GM11168 (cell line): ENCODE results near the gene KRT73.

Experiments used
- in situ Hi-C: fragments of 300-500 bp; cut with MboI; formaldehyde crosslinking; loops from one replicate; pipeline ENCODE4 v1.12.0; 2022; ENCODE audit warnings: low sequenced_read_pairs; ENCODE audit not compliant: unreplicated experiment

The KRT73 gene

DNA sequence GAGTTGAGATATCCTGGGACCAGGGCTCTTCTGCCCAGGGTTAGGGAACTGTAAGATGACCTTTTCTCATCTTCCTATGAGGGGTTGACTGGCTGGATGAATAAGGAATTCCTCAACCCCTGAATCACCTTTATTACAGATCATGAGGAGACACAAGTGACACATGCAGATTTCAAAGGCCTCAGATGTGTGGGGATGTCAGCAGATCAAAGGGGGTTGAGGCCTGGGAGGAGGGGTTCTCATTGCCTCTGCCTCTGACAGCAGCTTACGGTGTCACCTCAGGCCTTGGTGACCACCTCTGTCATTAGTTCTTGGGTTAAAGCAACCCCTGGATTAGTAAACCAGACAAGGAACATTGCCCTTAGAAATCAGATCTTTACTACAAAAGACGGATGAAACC lies 15.0 kb downstream of the KRT73 start:
- in situ Hi-C loops = no loop called here

DNA sequence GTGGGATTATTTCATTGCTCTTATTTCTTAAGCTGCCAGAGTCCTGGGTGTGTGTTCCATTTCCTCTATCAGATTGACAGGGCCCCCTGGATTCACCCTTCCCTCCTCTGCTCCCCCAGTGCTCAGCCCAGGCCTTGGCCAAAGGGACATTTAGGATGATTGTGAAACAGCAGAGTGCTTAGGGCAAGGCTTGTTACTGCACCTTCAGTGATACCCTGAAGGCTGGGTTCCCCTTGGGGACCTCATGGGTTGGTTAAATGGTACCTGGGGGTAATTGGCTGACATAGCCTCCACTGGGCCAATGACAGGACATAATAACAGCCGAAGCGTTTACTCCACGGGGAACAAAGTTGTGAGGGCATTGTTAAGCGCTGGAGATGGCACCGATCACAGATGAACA lies 15.8 kb downstream of the KRT73 start:
- in situ Hi-C loops = no loop called here

DNA sequence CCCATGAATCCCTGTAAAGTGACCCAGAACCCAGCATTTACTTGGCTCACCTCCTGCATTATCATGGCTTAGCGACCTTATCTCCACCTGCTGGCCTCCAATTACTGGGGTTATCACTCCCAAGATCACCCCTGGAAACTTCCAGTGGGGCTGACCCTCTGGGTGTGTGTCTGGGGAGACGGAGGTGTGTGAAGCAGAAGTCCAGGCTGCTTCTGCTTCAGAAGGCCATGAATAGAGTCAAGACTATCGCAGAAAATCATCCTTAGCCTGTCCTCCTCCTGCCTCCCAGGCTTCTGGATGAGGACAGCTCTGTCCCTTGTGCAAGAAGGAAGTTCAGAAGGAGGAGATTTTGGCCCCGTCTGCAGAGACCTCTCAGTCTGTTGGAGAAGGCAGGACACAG lies 16.7 kb downstream of the KRT73 start:
- in situ Hi-C loops = no loop called here

DNA sequence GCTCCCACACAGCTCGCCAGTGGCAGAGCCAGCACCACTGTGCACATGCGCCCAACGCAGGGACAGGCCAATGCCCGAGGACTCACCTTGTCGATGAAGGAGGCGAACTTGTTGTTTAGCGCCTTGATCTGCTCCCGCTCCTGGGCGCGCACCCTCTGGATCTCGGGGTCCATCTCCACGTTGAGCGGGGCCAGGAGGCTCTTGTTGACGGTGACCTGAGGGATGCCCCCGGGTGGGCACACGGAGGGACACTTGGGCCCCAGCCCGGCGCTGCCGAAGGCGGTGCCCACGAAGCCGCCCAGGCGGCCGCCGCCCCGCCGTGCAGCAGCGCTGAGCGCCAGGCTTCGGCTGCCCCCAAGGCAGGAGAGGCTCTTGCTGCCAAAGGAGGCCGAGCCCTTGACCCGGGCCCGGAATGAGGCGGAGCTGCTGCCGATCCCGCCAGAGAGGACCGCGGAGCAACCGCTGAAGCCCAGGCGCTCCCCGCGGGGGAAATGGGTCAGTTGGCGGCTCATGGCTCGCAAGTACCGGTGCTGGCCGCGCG lies 17.3 kb downstream of the KRT73 start, which contains the start of gene KRT72:
Gene KRT72 (minus strand): TSS at position 523 of the 541 bp plus-strand sequence. CDS start 11 bp downstream, at position 512.
- in situ Hi-C loops = no loop called here

DNA sequence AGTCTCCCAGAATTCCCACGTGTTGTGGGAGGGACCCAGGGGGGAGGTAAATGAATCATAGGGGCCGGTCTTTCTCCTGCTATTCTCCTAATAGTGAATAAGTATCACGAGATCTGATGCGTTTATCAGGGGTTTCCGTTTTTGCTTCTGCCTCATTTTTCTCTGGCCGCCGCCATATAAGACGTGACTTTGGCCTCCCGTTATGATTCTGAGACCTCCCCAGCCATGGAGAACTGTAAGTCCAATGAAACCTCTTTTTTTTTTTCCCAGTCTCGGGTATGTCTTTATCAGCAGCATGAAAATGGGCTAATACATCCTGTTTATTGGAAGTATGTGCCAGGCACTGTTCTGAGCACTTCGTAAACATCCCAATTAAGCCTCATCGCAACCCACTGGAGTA lies 17.9 kb downstream of the KRT73 start:
- in situ Hi-C loops = no loop called here

DNA sequence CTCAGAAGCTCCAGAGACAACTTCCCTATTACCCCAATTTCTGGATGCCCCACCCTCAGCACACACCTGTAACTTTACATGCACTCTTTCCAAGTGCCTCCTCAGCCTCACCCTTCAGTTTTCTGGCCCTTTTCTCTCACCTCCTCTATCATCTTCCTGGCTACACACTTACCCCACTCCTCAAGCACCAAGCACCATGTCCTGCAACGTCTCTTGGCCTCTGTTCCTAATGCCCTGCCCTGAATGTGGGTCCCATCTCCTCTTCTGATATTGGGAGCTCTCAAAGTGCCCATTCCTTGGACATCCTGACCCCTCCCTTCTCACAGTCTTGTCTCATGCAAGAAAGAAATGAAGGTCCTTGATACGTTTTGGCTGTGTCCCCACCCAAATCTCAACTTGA lies 18.3 kb downstream of the KRT73 start:
- in situ Hi-C loops = no loop called here

DNA sequence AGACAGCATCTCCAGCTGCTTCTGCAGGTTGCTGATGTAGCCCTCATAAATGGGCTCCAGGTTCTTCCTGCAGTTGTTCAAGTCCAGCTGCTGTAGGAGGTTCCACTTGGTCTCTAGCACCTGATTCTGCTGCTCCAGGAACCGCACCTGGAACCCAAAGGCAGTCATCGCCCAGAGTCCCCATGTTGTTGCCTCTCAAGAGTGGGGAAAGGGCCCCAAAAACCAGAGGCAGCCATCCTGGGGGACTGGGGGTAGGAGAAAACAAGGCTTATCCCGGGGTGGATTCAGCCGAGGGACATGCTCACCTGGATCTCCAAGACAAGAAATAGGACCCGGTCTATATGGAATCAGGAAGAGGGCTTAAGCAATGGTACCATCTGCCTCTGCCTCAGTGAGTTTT lies 19.4 kb downstream of the KRT73 start:
- in situ Hi-C loops = loop anchor here (25.0 kb wide), 1 partner anchor 388 kb away; no protein-coding TSS in a partner anchor

DNA sequence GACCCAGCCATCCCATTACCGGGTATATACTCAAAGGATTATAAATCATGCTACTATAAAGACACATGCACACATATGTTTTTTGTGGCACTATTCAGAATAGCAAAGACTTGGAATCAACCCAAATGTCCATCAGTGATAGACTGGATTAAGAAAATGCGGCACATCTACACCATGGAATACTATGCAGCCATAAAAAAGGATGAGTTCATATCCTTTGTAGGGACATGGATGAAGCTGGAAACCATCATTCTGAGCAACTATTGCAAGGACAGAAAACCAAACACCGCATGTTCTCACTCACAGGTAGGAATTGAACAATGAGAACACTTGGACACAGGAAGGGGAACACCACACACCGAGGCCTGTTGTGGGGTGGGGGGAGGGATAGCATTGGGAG lies 24.1 kb downstream of the KRT73 start:
- in situ Hi-C loops = loop anchor here (25.0 kb wide), 1 partner anchor 393 kb away; no protein-coding TSS in a partner anchor

DNA sequence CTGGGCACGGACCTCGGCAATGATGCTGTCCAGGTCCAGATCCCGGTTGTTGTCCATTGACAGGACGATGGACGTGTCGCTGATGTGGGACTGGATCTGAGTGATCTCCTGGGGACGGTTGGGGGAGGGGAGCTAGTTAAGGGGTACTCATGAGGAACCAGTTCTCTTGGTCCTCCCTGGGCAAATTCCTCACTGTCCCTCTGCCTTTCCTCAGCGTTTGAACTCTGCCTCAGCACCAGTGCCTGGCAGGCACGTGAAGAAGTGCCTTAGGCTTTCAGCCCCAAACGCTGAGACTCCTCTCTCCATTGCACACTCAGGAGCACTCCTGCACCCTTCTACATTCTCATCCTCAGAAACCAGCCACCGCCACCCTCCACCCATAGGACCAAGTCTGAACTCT lies 26.8 kb downstream of the KRT73 start:
- in situ Hi-C loops = loop anchor here (25.0 kb wide), 1 partner anchor 396 kb away; no protein-coding TSS in a partner anchor

DNA sequence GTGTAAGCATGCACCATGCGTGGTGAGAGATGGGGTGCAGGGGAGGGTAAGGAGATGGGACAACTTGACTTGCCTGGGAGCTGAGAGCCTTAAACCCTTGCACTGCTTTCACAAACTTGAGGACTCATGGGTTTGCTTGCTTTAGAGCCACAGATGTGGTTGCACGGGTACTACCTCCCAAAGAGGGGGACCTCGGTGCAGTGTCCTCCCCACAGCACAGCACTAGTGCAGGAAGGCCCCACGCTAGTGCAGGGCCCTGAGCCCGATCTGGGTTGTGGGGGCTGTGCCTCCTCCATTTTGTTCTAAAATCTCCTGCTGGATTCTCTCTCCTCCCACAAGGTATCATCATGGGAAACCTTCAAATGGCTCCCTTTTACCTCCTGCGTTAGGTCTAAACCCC lies 28.3 kb downstream of the KRT73 start:
- in situ Hi-C loops = loop anchor here (25.0 kb wide), 1 partner anchor 397 kb away; no protein-coding TSS in a partner anchor

DNA sequence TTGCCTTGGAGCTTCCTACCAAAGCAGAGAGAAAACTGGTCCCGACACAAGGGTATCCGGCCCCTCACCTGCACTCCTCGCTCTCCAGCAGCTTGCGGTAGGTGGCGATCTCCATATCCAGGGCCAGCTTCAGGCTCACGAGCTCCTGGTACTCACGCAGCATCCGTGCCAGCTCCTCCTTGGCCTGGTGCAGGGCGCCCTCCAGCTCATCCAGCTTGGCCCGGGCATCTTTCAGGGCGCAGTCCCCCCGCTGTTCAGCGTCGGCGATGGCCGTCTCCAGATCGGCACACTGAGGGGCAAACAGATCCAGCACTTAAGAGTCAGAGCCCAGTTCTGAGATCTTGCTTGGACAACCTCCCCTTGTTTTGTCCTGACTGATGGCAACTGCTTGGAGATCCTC lies 30.8 kb downstream of the KRT73 start:
- in situ Hi-C loops = loop anchor here (10.0 to 25.0 kb wide), 2 partner anchors 297 to 400 kb away; no protein-coding TSS in a partner anchor

DNA sequence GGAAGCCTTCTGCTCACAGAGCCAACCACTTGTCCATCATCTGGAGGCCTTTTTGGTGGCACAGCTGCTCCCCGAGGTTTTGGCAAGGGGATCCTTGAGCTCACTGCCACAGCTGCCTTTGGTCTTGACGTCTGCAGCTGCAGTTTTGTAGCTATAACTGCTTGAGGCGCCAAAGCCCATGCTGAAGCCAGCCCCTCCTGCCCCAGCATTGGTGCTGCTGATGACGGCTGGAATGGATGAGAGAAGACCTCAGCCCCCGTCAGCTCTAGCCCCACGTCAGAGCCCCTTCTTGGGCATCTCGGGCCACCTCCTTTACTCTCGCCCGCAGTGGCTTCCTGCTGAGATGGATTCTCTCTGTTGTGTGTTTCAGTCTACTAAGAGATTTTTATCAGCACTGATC lies 32.4 kb downstream of the KRT73 start:
- in situ Hi-C loops = loop anchor here (10.0 to 25.0 kb wide), 2 partner anchors 299 to 401 kb away; no protein-coding TSS in a partner anchor

DNA sequence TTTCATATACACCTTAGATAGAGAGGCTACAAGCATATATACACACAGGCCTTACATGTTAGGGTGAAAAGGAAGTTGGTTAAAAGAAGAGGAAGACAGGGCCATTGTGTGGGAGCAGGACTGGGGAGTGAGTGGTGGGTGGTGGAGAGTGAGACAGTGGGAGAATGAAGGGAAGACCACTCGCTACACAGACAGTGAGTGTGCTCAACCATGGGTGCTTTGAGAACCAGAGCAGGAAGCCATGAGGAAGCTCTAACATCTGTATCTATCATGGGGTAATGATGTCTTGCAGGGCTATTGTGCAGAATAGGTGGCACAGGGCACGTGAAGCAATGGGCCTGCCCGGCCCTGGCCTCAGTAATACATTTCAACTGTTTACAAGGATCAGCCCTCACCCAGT lies 33.3 kb downstream of the KRT73 start:
- in situ Hi-C loops = loop anchor here (10.0 to 25.0 kb wide), 2 partner anchors 300 to 402 kb away; no protein-coding TSS in a partner anchor

DNA sequence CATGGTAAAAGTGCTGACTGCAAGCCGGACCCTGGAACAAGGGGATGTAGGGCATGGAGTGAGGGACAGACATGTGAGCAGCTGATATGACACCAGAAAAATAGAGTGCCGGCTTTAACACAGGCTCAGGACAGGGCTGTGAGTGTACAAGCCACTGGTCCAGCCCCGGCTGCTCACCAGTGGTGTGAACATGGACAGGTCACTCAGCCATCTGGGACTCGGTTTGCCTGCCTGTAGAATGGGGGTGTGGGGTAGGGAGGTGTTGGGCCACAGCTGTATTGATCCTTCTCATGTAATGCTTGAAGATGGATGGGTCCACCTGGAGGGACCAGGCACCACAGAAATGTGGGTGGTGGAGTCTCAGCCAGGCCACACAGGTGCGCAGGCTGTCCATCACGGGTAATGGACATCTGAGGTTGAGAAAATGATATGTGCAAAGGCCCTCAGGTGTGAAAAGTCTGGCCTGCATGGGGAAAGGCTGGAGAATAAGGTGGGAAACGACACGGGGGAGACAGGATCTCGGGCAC lies 34.1 kb downstream of the KRT73 start:
- in situ Hi-C loops = loop anchor here (10.0 to 25.0 kb wide), 2 partner anchors 301 to 403 kb away; no protein-coding TSS in a partner anchor

DNA sequence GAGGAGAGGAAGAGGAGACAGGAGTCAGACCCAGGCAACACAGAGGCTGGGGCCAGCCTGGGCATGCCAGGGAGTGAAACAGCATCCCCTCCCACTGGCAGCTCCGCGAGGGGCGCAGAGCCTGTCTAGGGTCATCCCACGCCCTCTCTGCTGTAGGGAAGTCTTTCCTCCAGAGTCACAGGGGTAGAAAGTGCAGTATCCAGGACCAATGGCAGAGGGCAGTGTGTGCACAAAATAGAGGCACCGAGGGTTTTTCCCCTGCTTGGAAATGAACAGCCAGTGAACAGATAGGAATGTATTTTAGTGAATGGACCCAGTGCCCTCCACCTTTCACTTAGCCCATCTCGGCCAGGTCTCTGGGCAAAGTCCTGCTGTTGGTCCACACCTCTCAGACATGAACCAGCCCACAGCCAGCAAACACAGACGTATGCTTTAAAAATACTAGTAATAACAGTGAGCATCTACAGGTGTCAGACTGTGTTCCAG lies 35.3 kb downstream of the KRT73 start:
- in situ Hi-C loops = loop anchor here (10.0 to 25.0 kb wide), 2 partner anchors 302 to 404 kb away; no protein-coding TSS in a partner anchor

DNA sequence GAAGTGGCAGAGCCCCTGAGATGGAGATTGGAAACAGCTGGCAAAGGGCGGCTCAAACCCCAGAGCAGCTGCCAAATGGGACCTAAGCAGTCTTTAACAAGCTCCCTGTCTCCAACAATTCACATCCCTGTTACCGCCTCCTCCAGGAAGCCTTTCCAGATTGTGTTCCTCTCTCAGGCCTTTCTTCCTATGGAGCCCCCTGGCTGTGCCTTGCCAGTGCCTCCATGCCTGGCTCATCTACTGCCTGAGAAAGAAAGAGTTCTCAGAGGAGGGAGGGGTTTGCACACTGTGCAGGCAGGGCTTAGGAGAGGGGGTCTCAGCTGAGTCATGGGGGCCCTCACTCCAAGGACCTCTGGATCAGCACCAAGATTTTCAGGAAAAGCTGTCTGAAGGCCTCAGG lies 35.9 kb downstream of the KRT73 start:
- in situ Hi-C loops = loop anchor here (10.0 to 25.0 kb wide), 2 partner anchors 302 to 405 kb away; no protein-coding TSS in a partner anchor

DNA sequence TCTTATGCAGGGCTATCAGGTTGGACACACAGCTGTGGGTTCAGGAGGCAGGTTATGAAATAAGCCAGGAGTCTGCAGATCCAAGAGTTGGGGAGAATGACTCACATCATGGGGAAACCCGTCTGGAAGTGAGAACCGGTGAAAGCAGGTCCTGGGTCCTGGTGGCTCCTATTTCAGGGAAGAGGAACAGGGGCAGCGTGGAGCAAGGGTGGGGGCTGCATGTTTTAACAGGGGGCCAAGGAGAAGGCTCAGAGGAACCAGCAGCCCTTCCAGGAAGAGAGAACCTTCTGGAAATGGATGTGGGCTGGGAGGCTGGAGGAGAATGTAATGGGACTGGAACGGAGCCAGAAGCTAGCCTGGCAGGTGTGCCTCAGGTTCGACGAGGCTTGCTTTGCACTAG lies 36.9 kb downstream of the KRT73 start:
- in situ Hi-C loops = loop anchor here (10.0 to 25.0 kb wide), 2 partner anchors 303 to 406 kb away; no protein-coding TSS in a partner anchor

DNA sequence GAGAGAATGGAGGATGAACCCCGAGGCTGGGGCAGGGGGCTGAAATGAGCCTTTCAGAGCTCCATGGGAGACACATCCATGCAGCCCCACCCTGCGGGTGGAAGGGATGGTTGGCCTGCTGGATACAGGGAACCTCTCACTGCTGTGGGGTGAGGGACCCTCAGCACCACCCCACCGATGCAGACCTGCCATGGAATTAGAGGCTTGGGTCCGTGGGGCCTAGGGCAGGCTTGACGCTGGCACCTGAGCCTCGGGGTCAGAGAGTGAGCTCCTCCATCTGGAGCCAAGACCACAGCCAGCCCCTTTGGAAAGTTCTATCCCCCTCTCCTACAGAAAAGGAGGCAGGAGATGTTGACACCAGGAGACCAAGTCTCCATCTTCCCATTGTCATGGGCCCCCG lies 37.3 kb downstream of the KRT73 start:
- in situ Hi-C loops = loop anchor here (10.0 to 25.0 kb wide), 2 partner anchors 304 to 406 kb away; no protein-coding TSS in a partner anchor

DNA sequence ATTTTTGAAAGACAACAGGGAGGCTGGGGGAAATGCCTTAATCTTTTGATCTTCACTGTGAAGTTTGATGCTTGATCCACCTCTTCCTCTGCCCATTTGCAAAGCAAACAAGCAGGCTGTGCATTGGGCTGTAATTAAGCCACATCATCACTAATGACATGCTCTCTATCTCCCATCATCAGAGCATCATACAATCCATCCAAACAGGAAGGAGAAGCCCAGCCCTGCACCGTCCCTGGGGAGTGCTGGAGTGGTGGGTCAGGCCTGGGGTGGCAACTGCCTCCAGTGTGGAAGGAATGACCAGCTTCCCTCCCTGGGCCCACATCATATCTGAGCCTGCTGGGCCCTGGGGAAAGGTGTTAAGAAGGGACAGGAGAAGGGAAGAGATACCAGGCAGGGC lies 37.9 kb downstream of the KRT73 start:
- in situ Hi-C loops = loop anchor here (10.0 to 25.0 kb wide), 2 partner anchors 304 to 407 kb away; no protein-coding TSS in a partner anchor

DNA sequence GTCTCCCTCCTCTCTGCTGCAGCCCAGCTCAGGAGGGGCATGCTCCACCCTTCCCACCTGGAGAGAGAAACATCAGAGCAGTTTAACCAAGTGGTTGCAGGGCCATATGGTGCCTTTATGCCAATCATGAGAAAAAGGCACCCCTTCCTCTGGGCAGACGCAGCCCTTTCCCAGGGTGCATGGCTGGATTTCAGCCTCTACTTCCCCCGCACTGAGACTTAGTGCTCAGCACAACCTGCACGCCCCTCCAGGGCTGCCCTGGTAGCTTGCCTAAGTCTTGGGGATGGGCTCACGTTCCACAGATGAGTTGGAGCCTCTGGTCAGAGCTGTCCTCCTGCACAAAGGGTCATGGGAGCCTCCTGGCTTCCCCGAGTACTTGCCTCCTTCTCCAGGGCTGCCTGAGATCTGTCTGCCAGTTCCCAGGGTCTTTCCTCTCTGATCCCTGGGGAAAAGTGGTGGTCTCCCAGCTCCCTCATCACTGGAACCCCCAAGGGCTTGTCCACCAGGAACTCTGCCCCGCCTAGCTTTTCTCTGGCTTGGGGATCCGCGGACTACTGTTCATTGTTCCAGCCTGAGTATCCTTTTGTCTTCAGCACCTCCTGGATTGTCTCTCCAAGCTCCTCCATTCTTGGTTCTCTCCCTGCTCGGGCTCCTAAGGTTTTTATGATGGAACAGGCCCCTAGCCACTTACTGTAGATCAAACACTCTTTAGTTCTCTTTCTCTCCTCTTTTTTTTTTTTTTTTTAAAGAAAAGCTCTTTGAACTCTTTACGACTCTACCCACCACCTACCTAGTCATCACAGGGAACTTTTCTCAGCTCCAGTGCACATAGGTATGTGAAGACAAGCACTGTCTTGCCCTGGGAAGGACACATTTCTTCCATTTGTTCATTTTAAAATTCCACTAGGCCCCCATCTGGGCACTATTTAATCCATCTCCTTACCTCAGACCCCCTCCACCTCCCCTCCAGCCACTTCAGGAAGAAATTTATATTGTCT lies 38.6 kb downstream of the KRT73 start:
- in situ Hi-C loops = loop anchor here (10.0 to 25.0 kb wide), 2 partner anchors 305 to 408 kb away; no protein-coding TSS in a partner anchor
